Gastroesophageal sphincter (tissue), 3 donors: ENCODE results near the gene SAMD4A.

Experiments used
- EP300 ChIP-seq: sonication (generic); formaldehyde crosslinking; IDR thresholded peaks from one replicate; pipeline ENCODE4 v1.6.1; 2017; ENCODE audit warnings: antibody characterized with exemption, mild to moderate bottlenecking
- POLR2A ChIP-seq, 2 donors: fragments of 450-650 bp; IDR thresholded peaks; one replicate each; pipeline ENCODE4 v1.6.1; 2017; ENCODE audit warnings: antibody characterized with exemption in 2 of 2, mild to moderate bottlenecking in 2 of 2, moderate library complexity in 1 of 2
- POLR2AphosphoS5 ChIP-seq: sonication (generic); formaldehyde crosslinking; IDR thresholded peaks from one replicate; pipeline ENCODE4 v1.6.1; 2017; ENCODE audit warnings: antibody characterized with exemption
- TF ChIP-seq, protein P1 (sequence below), 4 experiments: fragments of 200-600 bp in 2 of 4; fragments of 450-650 bp in 2 of 4; sonication (generic) in 1 of 4; IDR thresholded peaks; one replicate each; pipeline ENCODE4 v1.5.1; 2017 to 2019; ENCODE audit warnings: antibody characterized with exemption in 4 of 4, mild to moderate bottlenecking in 2 of 4, moderate library complexity in 2 of 4

DNA sequence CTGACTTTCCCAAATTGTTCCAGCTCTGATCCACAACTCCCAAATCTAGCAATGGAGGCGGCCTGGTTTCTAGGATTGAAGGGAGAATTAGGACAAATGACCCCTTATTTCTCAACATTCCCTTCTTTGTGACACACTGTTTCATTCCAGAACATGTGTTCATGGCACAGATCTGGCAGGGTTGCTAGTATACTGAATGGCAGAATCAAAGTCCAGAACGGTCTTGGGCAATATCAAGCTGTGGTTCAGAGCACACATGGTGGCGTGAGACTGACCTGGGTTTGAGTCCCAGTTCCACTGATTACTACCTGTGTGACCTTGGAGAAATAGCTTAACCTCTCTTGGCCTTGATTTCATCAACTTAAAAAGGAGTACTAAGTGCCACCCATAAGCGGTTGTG is 152.5 kb downstream of the SAMD4A start:
- TF ChIP-seq, protein P1, sequence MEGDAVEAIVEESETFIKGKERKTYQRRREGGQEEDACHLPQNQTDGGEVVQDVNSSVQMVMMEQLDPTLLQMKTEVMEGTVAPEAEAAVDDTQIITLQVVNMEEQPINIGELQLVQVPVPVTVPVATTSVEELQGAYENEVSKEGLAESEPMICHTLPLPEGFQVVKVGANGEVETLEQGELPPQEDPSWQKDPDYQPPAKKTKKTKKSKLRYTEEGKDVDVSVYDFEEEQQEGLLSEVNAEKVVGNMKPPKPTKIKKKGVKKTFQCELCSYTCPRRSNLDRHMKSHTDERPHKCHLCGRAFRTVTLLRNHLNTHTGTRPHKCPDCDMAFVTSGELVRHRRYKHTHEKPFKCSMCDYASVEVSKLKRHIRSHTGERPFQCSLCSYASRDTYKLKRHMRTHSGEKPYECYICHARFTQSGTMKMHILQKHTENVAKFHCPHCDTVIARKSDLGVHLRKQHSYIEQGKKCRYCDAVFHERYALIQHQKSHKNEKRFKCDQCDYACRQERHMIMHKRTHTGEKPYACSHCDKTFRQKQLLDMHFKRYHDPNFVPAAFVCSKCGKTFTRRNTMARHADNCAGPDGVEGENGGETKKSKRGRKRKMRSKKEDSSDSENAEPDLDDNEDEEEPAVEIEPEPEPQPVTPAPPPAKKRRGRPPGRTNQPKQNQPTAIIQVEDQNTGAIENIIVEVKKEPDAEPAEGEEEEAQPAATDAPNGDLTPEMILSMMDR (IDR thresholded peaks at IDR 0.05), result no peak
- TF ChIP-seq POLR2A (IDR thresholded peaks at IDR 0.05) (no peak), POLR2AphosphoS5 (peak; percentile 9), EP300 (no peak)
